ENCODE data around the gene CD83.

CD83 gene

DNA sequence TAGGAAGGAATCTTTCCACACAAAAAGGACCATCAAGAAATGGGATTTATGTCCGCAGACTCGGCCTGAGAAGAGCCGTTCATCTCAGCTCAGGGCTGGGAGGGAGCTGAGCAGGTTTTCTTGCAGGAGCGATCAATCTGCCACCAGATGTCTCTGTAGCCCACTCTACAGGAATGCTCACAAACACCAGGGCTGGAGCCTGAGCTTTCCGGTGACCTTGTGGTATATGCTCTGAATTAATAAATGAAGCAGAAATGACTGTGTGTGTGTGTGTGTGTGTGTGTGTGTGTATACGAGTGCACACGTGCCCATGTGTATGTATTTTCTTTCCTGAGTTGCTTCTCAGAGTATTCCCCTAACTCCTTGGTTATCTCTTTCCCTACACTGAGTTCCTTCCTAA is 12.0 kb downstream of the CD83 start:
- Histone ChIP-seq H3K27ac (replicated peaks) (no peak overlapping the region), H3K4me3 (replicated peaks; ENCODE audit: insufficient read depth, low read length) (no peak overlapping the region), H3K27me3 (ENCODE audit: insufficient read depth, poor library complexity, severe bottlenecking) (no peaks in the 10 kb centered on the region)
- TF ChIP-seq, protein P1, sequence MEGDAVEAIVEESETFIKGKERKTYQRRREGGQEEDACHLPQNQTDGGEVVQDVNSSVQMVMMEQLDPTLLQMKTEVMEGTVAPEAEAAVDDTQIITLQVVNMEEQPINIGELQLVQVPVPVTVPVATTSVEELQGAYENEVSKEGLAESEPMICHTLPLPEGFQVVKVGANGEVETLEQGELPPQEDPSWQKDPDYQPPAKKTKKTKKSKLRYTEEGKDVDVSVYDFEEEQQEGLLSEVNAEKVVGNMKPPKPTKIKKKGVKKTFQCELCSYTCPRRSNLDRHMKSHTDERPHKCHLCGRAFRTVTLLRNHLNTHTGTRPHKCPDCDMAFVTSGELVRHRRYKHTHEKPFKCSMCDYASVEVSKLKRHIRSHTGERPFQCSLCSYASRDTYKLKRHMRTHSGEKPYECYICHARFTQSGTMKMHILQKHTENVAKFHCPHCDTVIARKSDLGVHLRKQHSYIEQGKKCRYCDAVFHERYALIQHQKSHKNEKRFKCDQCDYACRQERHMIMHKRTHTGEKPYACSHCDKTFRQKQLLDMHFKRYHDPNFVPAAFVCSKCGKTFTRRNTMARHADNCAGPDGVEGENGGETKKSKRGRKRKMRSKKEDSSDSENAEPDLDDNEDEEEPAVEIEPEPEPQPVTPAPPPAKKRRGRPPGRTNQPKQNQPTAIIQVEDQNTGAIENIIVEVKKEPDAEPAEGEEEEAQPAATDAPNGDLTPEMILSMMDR (IDR thresholded peaks at IDR 0.05; ENCODE audit: insufficient read depth, low read length), result peak; percentile 11
- no peak for TF ChIP-seq SPI1 (IDR thresholded peaks at IDR 0.05; ENCODE audit: borderline replicate concordance, low read depth)
- peak in 1 of 2 experiments; percentile 53 for DNase-seq (ENCODE audit: low read depth in 1 of 2, low spot score in 1 of 2)

DNA sequence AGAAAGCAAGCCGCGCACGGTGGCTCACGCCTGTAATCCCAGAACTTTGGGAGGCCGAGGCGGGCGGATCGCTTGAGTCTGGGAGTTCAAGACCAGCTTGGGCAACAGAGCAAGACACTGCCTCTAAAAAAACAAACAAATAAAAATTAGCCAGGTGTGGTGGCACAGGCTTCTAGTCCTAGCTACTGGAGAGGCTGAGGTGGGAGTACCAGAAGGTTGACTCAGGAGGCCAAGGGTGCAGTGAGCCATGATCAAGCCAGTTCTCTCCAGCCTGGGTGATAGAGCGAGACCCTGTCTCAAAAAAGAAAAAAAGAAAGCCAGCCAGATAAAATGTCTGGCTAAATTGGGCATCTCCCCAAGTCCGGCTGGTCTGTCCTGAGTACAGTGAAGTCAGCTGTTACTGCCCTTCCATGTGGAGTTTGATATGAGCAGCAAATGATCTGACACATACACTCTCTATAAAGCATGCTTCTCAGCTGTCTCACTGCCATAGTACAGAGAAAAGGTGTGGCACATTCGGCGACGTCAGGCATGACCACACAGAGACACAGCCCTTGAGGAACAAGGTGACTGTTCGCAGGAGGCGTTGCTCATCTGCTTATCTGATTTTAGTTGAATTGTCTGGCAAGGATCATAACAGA is 13.0 kb downstream of the CD83 start:
- Histone ChIP-seq H3K27ac (replicated peaks) (no peak overlapping the region), H3K4me3 (replicated peaks; ENCODE audit: insufficient read depth, low read length) (no peak overlapping the region), H3K27me3 (ENCODE audit: insufficient read depth, poor library complexity, severe bottlenecking) (no peaks in the 10 kb centered on the region)
- no peak for TF ChIP-seq GABPA (IDR thresholded peaks at IDR 0.05; ENCODE audit: low read depth)
- DNase-seq (ENCODE audit: low read depth in 1 of 2, low spot score in 1 of 2), result no peak

DNA sequence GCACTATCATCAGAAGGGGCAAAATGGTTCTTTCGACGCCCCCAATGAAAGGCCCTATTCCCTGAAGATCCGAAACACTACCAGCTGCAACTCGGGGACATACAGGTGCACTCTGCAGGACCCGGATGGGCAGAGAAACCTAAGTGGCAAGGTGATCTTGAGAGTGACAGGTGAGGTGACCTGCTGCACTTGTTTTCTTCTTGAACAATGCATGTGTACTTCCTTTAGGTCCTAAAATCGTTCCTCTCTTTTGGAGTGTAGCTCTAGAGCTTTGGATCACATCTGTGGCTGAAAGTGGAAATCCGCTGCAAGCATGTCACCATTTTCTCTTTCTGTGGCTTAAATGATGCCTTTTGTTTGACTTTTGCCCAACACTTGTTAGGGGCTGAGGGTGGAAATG is 14.0 kb downstream of the CD83 start:
- H3K27me3 ChIP-seq (ENCODE audit: insufficient read depth, poor library complexity, severe bottlenecking), result no peaks in the 10 kb centered on the region
- no peak for DNase-seq (ENCODE audit: low read depth in 1 of 2, low spot score in 1 of 2)
- H3K27ac ChIP-seq (replicated peaks), result no peak overlapping the region
- H3K4me3 ChIP-seq (replicated peaks; ENCODE audit: insufficient read depth, low read length), result no peak overlapping the region
- no peak for TF ChIP-seq POLR2AphosphoS5 (IDR thresholded peaks at IDR 0.05; ENCODE audit: low read depth)

DNA sequence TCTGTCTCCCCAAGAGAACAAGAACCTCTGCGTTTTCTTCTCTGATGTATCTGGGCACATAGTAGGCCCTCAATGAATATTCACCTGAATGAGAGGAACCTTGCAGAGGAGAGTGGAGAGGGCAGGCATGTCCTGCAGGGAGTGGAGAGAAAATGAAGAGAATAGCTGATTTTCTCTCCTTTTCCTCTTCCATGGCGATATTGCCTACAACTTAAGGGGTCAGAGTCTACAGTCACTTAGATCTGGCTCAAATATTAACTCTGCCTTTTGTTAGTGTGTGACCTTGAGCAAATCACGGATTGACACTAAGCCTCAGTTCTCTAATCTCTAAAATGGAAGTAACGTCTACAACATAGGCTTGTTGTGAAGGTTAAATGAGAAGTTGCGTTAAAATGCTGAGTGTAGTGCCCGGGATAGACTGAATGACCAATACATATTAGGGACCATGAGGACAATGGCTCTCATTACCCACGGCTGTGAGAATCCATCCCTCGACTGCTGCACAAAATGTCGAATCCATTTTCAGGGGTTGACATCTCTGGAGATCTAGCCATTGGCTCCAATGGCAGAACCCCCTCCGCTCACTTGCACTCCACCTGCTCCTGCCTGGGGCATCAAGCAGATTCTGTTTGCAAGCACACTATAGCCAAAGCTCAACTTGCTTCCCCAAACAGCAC is 14.8 kb downstream of the CD83 start:
- no peak for DNase-seq (ENCODE audit: low read depth in 1 of 2, low spot score in 1 of 2)
- no peak overlapping the region for H3K27ac ChIP-seq (replicated peaks)
- no peaks in the 10 kb centered on the region for H3K27me3 ChIP-seq (ENCODE audit: insufficient read depth, poor library complexity, severe bottlenecking)
- no peak overlapping the region for H3K4me3 ChIP-seq (replicated peaks; ENCODE audit: insufficient read depth, low read length)
- TF ChIP-seq, protein P2, sequence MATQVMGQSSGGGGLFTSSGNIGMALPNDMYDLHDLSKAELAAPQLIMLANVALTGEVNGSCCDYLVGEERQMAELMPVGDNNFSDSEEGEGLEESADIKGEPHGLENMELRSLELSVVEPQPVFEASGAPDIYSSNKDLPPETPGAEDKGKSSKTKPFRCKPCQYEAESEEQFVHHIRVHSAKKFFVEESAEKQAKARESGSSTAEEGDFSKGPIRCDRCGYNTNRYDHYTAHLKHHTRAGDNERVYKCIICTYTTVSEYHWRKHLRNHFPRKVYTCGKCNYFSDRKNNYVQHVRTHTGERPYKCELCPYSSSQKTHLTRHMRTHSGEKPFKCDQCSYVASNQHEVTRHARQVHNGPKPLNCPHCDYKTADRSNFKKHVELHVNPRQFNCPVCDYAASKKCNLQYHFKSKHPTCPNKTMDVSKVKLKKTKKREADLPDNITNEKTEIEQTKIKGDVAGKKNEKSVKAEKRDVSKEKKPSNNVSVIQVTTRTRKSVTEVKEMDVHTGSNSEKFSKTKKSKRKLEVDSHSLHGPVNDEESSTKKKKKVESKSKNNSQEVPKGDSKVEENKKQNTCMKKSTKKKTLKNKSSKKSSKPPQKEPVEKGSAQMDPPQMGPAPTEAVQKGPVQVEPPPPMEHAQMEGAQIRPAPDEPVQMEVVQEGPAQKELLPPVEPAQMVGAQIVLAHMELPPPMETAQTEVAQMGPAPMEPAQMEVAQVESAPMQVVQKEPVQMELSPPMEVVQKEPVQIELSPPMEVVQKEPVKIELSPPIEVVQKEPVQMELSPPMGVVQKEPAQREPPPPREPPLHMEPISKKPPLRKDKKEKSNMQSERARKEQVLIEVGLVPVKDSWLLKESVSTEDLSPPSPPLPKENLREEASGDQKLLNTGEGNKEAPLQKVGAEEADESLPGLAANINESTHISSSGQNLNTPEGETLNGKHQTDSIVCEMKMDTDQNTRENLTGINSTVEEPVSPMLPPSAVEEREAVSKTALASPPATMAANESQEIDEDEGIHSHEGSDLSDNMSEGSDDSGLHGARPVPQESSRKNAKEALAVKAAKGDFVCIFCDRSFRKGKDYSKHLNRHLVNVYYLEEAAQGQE (IDR thresholded peaks at IDR 0.05; ENCODE audit: insufficient replicate concordance, low read depth), result no peak
- TF ChIP-seq, protein P1 (IDR thresholded peaks at IDR 0.05; ENCODE audit: insufficient read depth, low read length), result no peak
- TF ChIP-seq POLR2AphosphoS5 (IDR thresholded peaks at IDR 0.05; ENCODE audit: low read depth), result no peak
- no peak for TF ChIP-seq GABPA (IDR thresholded peaks at IDR 0.05; ENCODE audit: low read depth)
- TF ChIP-seq SPI1 (IDR thresholded peaks at IDR 0.05; ENCODE audit: borderline replicate concordance, low read depth), result no peak

DNA sequence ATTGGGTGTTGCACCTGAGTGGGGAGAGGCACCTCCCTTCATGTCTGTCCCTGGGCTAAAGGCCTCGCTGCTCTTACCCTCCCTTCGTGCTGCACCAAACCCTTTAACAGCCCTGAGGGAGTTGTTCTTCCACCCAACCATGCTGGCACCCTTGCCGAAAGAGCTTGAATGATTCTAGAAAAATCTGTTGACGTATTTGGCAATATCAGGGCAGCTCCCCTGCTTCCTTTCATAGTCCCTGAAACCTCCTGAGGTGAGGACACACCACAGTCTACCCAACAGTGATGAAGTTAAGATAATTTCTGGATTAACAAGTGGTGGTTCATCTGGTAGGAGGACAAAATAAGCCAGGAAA is 15.3 kb downstream of the CD83 start:
- no peak overlapping the region for H3K4me3 ChIP-seq (replicated peaks; ENCODE audit: insufficient read depth, low read length)
- H3K27ac ChIP-seq (replicated peaks), result no peak overlapping the region
- H3K27me3 ChIP-seq (ENCODE audit: insufficient read depth, poor library complexity, severe bottlenecking), result no peaks in the 10 kb centered on the region
- TF ChIP-seq SPI1 (IDR thresholded peaks at IDR 0.05; ENCODE audit: borderline replicate concordance, low read depth) (no peak), GABPA (IDR thresholded peaks at IDR 0.05; ENCODE audit: low read depth) (no peak)
- TF ChIP-seq, protein P2 (IDR thresholded peaks at IDR 0.05; ENCODE audit: insufficient replicate concordance, low read depth), result no peak
- no peak for DNase-seq (ENCODE audit: low read depth in 1 of 2, low spot score in 1 of 2)
